ENCODE measurements around the gene SLX9.

SLX9 gene

GRCh38 chr21:45004059-45004422, 64.2 kb downstream of the SLX9 start:
- H3K9me3 ChIP-seq (ENCODE audit: control insufficient read depth, low read length), result peaks cover 7% of the 10 kb centered on the region
- DNase-seq, result no peak
- H2AK5ac ChIP-seq (ENCODE audit: low read length, severe bottlenecking), result peak overlapping the region; percentile 20
- peak overlapping the region; percentile 15 for H2BK15ac ChIP-seq (ENCODE audit: low read depth, poor library complexity, severe bottlenecking)
- H3K9ac ChIP-seq (ENCODE audit: low read length), result no peak overlapping the region
- no peak overlapping the region for H3K14ac ChIP-seq (ENCODE audit: low read length in 2 of 2)
- H3K79me1 ChIP-seq (replicated peaks; ENCODE audit: low read length, poor library complexity, severe bottlenecking), result no peaks in the 10 kb centered on the region
- no peak overlapping the region for H3K23ac ChIP-seq (ENCODE audit: low read length in 2 of 2)
- no peak overlapping the region for H3K27ac ChIP-seq (ENCODE audit: low read length, poor library complexity, severe bottlenecking)
- H2BK5ac ChIP-seq (ENCODE audit: low read depth, low read length, poor library complexity, severe bottlenecking), result no peak overlapping the region
- no peak overlapping the region for H4K8ac ChIP-seq (ENCODE audit: low read length)
- H3K4ac ChIP-seq (ENCODE audit: low read depth in 1 of 2, low read length in 2 of 2), result no peak overlapping the region
- H3K4me3 ChIP-seq (ENCODE audit: insufficient read depth in 1 of 2, low read depth in 1 of 2, low read length in 2 of 2), result no peak overlapping the region
- no peak overlapping the region for H2BK12ac ChIP-seq (ENCODE audit: low read length in 2 of 2)
- peak overlapping the region; percentile 40 for H4K91ac ChIP-seq (ENCODE audit: low read length)
- H2AFZ ChIP-seq (ENCODE audit: low read depth, low read length), result no peak overlapping the region
- H2BK120ac ChIP-seq (ENCODE audit: low read depth, low read length), result no peak overlapping the region
- H3K36me3 ChIP-seq (ENCODE audit: control insufficient read depth in 1 of 2, insufficient read depth in 2 of 2, low read depth in 1 of 2, low read length in 2 of 2), result no peaks in the 10 kb centered on the region
- H3K4me1 ChIP-seq (ENCODE audit: control insufficient read depth, insufficient read depth, low read depth, low read length), result peaks cover 9% of the 10 kb centered on the region
- H3K18ac ChIP-seq (ENCODE audit: low read depth in 1 of 2, low read length in 2 of 2), result no peak overlapping the region
- H3K4me2 ChIP-seq (ENCODE audit: low read length, poor library complexity, severe bottlenecking), result no peak overlapping the region
- over 99% methylated on average over 7 of the region's 8 CpGs for WGBS
- H3K27me3 ChIP-seq (ENCODE audit: control insufficient read depth in 1 of 2, insufficient read depth in 1 of 2, low read length in 2 of 2), result peaks cover 0 to 23% of the 10 kb centered on the region in 2 experiments

- no peak overlapping the region for H3K27ac ChIP-seq (ENCODE audit: low read length, poor library complexity, severe bottlenecking)
- 83% methylated on average over 40 of the region's 40 CpGs for WGBS
- no peak overlapping the region for H3K4me2 ChIP-seq (ENCODE audit: low read length, poor library complexity, severe bottlenecking)
- H3K36me3 ChIP-seq (ENCODE audit: control insufficient read depth in 1 of 2, insufficient read depth in 2 of 2, low read depth in 1 of 2, low read length in 2 of 2), result no peaks in the 10 kb centered on the region
- no peak overlapping the region for H4K91ac ChIP-seq (ENCODE audit: low read length)
- H3K9ac ChIP-seq (ENCODE audit: low read length), result no peak overlapping the region
- H3K4ac ChIP-seq (ENCODE audit: low read depth in 1 of 2, low read length in 2 of 2), result no peak overlapping the region
- no peak overlapping the region for H3K23ac ChIP-seq (ENCODE audit: low read length in 2 of 2)
- no peak overlapping the region for H3K4me3 ChIP-seq (ENCODE audit: insufficient read depth in 1 of 2, low read depth in 1 of 2, low read length in 2 of 2)
- H3K79me1 ChIP-seq (replicated peaks; ENCODE audit: low read length, poor library complexity, severe bottlenecking), result no peaks in the 10 kb centered on the region
- H2BK120ac ChIP-seq (ENCODE audit: low read depth, low read length), result no peak overlapping the region
- no peak overlapping the region for H3K18ac ChIP-seq (ENCODE audit: low read depth in 1 of 2, low read length in 2 of 2)
- no peak overlapping the region for H2BK5ac ChIP-seq (ENCODE audit: low read depth, low read length, poor library complexity, severe bottlenecking)
- peaks cover 0 to 17% of the 10 kb centered on the region in 2 experiments for H3K27me3 ChIP-seq (ENCODE audit: control insufficient read depth in 1 of 2, insufficient read depth in 1 of 2, low read length in 2 of 2)
- H2BK15ac ChIP-seq (ENCODE audit: low read depth, poor library complexity, severe bottlenecking), result no peak overlapping the region
- H2BK12ac ChIP-seq (ENCODE audit: low read length in 2 of 2), result no peak overlapping the region
- DNase-seq, result no peak
- peaks cover 7% of the 10 kb centered on the region for H3K9me3 ChIP-seq (ENCODE audit: control insufficient read depth, low read length)
- H3K4me1 ChIP-seq (ENCODE audit: control insufficient read depth, insufficient read depth, low read depth, low read length), result peaks cover 9% of the 10 kb centered on the region
- H2AFZ ChIP-seq (ENCODE audit: low read depth, low read length), result no peak overlapping the region
- H4K8ac ChIP-seq (ENCODE audit: low read length), result no peak overlapping the region
- H2AK5ac ChIP-seq (ENCODE audit: low read length, severe bottlenecking), result no peak overlapping the region
- no peak overlapping the region for H3K14ac ChIP-seq (ENCODE audit: low read length in 2 of 2)
Observed at GRCh38 chr21:45004481-45005247, 64.8 kb downstream of the SLX9 start.

DNA sequence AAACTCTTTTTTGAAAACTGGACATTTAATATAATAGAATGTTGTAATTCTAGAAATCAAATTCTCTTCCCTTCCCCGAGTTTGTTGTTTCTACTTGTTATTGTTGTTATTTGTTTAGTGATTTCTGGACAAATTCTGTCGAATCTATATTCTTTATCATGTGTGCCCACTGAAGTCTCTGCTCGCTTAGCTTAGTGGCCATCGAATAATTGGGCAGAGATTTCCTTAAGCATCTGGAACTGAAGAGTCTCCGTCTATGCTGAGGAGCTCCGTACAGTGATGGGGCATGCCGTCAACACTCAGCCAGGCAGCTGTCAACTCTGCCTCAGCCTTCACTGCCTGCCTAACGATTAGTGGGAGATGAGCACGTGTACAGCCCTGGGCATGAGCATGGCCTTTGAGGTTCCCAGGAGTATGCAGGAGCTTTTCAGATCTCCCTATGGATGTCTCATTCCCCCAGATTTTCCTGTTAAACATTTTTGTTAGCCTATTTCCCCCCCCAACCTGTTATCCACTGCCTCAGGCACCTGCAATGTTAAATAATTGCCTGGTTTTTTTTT, 66.8 kb downstream of the SLX9 start:
- Histone ChIP-seq H3K9me3 (ENCODE audit: control insufficient read depth, low read length) (peaks cover 7% of the 10 kb centered on the region), H3K27ac (ENCODE audit: low read length, poor library complexity, severe bottlenecking) (no peak overlapping the region), H3K23ac (ENCODE audit: low read length in 2 of 2) (no peak overlapping the region), H3K36me3 (ENCODE audit: control insufficient read depth in 1 of 2, insufficient read depth in 2 of 2, low read depth in 1 of 2, low read length in 2 of 2) (no peaks in the 10 kb centered on the region), H2BK5ac (ENCODE audit: low read depth, low read length, poor library complexity, severe bottlenecking) (no peak overlapping the region), H3K4me2 (ENCODE audit: low read length, poor library complexity, severe bottlenecking) (no peak overlapping the region), H3K27me3 (ENCODE audit: control insufficient read depth in 1 of 2, insufficient read depth in 1 of 2, low read length in 2 of 2) (peaks cover 0 to 14% of the 10 kb centered on the region in 2 experiments), H2BK120ac (ENCODE audit: low read depth, low read length) (no peak overlapping the region), H3K79me1 (replicated peaks; ENCODE audit: low read length, poor library complexity, severe bottlenecking) (no peaks in the 10 kb centered on the region), H3K18ac (ENCODE audit: low read depth in 1 of 2, low read length in 2 of 2) (no peak overlapping the region), H3K4me3 (ENCODE audit: insufficient read depth in 1 of 2, low read depth in 1 of 2, low read length in 2 of 2) (no peak overlapping the region), H3K9ac (ENCODE audit: low read length) (no peak overlapping the region), H2AFZ (ENCODE audit: low read depth, low read length) (no peak overlapping the region), H4K91ac (ENCODE audit: low read length) (no peak overlapping the region), H3K14ac (ENCODE audit: low read length in 2 of 2) (no peak overlapping the region), H2AK5ac (ENCODE audit: low read length, severe bottlenecking) (no peak overlapping the region), H2BK12ac (ENCODE audit: low read length in 2 of 2) (no peak overlapping the region), H4K8ac (ENCODE audit: low read length) (no peak overlapping the region), H2BK15ac (ENCODE audit: low read depth, poor library complexity, severe bottlenecking) (no peak overlapping the region), H3K4me1 (ENCODE audit: control insufficient read depth, insufficient read depth, low read depth, low read length) (peaks cover 6% of the 10 kb centered on the region), H3K4ac (ENCODE audit: low read depth in 1 of 2, low read length in 2 of 2) (no peak overlapping the region)
- WGBS, result 93% methylated on average over 9 of the region's 9 CpGs
- no peak for DNase-seq

DNA sequence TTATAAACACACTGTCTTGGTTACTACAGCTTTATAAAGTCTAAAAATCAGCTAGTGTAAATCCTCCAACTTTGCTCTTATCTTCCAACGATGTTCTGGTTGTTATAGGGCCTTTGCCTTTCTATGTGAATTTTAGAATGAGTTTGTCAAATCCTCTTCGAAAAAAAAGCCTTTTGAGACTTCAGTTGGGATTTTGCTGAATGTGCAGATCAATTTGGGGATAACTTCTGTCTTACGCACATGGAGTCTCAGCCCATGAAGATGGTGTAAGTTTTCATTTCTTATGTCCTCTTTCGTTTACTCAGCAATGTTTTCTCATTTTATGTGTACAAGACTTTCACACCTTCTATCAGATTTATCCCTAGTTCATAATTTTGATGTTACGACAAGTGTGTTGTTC, 69.8 kb downstream of the SLX9 start:
- Histone ChIP-seq H2AK5ac (ENCODE audit: low read length, severe bottlenecking) (no peak overlapping the region), H3K79me1 (replicated peaks; ENCODE audit: low read length, poor library complexity, severe bottlenecking) (no peaks in the 10 kb centered on the region), H2BK15ac (ENCODE audit: low read depth, poor library complexity, severe bottlenecking) (no peak overlapping the region), H4K91ac (ENCODE audit: low read length) (no peak overlapping the region), H3K4ac (ENCODE audit: low read depth in 1 of 2, low read length in 2 of 2) (no peak overlapping the region), H3K27me3 (ENCODE audit: control insufficient read depth in 1 of 2, insufficient read depth in 1 of 2, low read length in 2 of 2) (peaks cover 0 to 14% of the 10 kb centered on the region in 2 experiments), H3K18ac (ENCODE audit: low read depth in 1 of 2, low read length in 2 of 2) (no peak overlapping the region), H3K4me2 (ENCODE audit: low read length, poor library complexity, severe bottlenecking) (no peak overlapping the region), H3K23ac (ENCODE audit: low read length in 2 of 2) (no peak overlapping the region), H2BK12ac (ENCODE audit: low read length in 2 of 2) (no peak overlapping the region), H3K27ac (ENCODE audit: low read length, poor library complexity, severe bottlenecking) (no peak overlapping the region), H3K9ac (ENCODE audit: low read length) (no peak overlapping the region), H2BK5ac (ENCODE audit: low read depth, low read length, poor library complexity, severe bottlenecking) (no peak overlapping the region), H3K36me3 (ENCODE audit: control insufficient read depth in 1 of 2, insufficient read depth in 2 of 2, low read depth in 1 of 2, low read length in 2 of 2) (no peaks in the 10 kb centered on the region), H3K4me1 (ENCODE audit: control insufficient read depth, insufficient read depth, low read depth, low read length) (peaks cover 30% of the 10 kb centered on the region), H3K4me3 (ENCODE audit: insufficient read depth in 1 of 2, low read depth in 1 of 2, low read length in 2 of 2) (no peak overlapping the region), H2AFZ (ENCODE audit: low read depth, low read length) (no peak overlapping the region), H2BK120ac (ENCODE audit: low read depth, low read length) (no peak overlapping the region), H3K9me3 (ENCODE audit: control insufficient read depth, low read length) (peaks cover 7% of the 10 kb centered on the region), H3K14ac (ENCODE audit: low read length in 2 of 2) (no peak overlapping the region), H4K8ac (ENCODE audit: low read length) (no peak overlapping the region)
- DNase-seq, result no peak
- 93% methylated on average over 4 of the region's 5 CpGs for WGBS

Data from mesenchymal stem cell (in vitro differentiated cells and primary cell).